HG02840 (cell line): ENCODE data around the gene EIF1B.

Experiments
- ATAC-seq: cut with Tn5 transposase; IDR thresholded peaks from one replicate; pipeline ENCODE4 v1.9.1; 2021; ENCODE audit warnings: mild to moderate bottlenecking, moderate library complexity, moderate number of reproducible peaks; ENCODE audit not compliant: unreplicated experiment, low FRiP score

EIF1B gene

DNA sequence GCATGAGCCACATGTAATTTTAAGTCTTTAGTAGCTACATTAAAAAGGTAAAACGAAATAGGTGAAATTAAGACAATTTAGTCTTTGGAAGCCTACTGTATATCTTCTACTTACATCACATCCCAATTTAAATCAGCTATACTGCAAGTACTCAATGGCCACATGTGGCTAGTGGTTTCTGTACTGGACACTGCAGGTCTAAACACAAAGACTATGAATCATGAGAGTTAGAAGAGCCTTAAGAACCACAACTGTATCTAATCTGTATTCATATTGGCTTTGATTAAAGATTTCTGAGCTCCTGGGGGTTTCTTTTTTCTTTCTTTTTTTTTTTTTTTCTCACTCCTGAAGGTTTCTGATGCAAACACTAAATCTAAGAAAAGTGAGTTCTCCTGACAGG lies 2.3 kb upstream of the EIF1B start:
- no peak for ATAC-seq

DNA sequence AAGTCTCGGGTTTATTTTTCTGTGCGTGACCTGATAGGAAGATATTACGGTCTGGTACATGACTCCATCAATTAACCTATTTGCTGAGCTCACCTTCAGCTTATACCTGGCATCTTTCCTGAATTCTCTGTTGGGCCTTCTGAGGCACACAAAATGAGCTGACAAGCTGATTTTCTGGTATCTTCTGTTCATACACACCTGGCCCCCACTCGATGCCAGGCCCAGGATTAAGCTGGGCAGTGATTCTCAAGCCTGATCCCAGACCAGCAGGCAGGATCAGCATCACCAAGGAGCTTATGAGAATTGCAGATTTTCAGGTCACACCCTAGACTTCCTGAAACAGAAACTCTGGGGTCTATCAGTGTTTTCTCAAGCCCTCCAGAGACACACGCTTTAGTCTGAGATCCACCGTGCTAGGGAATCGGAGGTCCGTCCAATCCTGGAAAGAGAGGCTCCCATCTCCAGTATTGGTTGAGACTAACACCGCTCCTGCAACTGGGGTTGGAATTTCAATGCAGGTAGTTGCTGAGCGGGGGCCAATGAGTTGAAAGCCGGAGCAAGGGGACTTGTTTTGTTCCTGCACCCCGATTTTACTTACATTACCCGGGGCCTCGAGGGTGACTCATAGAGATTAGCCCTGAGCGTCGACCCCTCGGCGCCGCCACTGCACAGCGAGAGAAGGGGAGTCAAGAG lies 636 bp upstream of the EIF1B start:
- no peak for ATAC-seq

DNA sequence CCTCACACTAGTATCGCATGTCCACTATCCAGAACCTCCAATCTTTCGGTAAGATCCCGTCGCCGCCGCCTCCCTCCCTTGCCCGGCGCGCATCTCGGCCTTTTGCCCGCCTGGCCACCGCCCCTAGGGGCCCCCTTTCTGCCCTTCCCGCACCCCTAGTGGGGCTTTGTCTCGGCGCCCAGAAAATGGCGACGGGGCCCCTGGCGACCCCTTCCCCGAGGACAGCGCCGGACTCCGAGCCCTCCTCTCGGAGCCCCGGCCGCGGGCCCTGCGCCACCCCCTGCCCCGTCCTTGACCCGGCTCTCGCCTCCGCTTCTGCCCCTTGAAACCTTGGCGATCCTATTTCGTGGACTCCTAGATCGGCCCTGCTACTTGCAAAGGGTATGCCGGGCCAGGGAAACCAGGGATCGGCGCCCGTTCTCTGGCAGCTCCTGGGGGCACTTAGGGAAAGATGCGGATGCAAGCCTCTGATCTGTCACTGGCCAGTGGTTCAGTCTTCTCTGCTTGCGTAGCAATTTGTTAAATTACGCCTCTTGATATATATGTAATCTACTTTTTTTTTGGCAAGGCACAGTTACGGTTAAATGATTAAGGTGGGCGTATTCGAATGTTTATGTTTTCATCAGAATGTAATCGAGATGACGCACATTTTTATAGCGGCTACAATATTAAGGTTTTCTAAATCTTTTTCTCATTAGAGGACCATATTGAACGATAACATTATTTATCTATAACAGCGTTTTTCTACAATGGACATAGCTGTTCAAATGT lies 603 bp downstream of the EIF1B start:
- ATAC-seq = peak; percentile 30

DNA sequence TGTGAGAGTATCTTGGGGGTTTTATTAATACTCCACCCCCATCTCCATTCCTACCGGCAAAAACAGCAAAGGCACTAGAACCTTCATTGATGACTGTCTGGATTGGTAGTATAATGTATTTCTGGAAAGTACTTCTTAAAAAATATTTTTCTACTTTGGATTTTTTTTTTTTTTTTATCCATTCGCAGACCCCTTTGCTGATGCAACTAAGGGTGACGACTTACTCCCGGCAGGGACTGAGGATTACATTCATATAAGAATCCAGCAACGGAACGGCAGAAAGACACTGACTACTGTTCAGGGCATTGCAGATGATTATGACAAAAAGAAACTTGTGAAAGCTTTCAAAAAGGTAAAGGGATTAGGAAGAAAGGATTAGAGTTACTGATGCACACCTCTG lies 1.2 kb downstream of the EIF1B start:
- ATAC-seq = no peak

DNA sequence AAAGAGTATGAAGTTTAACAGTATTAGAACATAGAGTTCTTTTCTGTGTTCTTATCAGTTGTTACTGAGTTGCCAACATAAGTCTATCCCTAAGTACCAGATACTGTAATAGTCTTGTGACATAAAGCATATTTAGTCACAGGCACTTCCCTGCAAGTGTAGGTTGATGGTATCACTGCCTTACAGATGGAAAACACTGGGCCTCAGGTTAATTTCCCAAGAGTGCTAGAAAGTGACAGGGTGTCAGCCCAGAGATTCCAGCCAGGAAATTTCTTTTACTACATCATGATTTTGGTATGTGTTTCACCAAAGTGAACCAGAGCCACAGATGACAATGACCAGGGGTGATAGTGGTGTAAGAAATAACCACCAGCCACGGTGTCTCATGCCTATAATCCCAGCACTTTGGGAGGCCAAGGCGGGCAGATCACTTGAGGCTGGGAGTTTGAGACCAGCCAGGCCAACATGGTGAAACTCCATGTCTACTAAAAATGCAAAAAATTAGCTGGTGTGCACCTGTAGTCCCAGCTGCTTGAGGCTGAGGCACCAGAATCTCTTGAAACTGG lies 3.2 kb downstream of the EIF1B start:
- no peak for ATAC-seq

DNA sequence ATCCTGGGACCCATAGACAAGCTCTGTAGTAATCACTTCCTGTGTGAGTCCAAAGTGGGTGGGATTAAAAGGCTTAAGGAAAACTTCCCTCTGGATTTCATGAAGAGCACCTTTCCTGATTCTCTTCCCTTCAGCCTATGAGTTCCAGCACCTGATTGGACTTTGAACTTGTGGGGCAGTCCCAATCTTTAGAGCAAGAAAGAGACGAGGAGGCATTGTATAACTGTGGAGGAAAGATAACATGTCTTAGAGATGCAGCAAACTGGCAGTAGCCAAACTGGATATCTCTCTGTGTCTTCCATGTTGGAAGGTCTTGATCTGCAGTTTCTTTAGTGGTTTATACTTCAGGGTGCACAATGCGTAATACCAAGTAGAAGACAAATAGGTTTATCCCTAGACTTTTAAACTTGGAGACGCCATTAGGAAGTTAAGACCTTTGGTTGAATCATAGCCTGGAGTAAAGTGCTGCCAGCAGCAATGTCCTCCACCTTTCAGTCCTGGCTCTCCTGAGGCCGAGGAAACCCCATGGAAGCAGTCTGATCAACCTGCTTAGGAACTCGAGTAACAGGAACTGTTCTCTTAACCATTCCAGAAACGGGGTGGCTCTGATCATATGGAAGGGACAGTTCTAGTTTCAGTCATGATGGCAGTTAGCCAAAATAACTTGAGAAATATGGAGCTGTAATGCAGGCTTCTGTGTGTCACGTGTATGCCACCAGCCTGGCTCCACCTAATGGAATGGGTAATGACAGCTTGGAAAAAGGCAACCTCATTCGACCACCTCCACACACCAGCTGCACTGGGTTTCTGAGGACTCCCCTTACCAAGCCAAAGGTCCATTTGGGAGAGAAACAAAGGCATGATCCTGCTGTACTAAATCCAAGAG lies 4.7 kb downstream of the EIF1B start:
- no peak for ATAC-seq

DNA sequence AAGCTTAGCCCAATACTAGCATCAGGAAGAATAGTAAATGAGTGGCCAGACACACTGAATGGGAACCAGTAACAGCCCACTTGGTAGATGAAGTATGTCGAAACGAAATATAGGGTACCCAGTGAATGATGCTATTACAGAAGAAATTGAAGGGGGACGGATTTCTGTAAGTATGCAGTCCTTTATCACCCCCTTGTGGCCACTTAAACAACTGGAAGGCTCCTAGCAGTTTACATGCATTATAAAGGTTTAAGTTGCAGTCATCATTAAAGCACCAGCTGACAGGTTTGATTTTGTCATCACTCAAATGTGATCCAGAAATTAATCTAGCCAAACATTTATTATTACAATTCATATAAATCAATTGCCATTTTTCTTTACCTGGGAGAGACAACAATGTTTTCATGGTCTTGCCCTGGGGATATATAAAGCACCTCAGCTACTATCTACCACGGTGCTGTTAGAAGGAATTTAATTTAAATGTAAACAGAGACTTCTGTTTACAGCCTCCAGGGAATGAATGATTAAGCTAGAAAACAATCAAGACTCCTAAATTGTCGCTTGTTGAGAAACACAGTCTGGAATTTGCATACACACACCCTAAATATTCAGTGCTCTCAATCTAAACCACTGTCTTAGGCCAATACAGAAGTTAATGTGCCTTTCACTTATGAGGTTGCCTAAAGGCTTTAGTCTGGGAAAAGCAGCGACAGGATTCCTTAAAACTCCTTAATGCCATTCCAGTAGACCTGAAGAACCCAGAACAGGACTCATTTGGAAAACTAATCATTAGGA lies 7.8 kb downstream of the EIF1B start:
- ATAC-seq = peak; percentile 67

DNA sequence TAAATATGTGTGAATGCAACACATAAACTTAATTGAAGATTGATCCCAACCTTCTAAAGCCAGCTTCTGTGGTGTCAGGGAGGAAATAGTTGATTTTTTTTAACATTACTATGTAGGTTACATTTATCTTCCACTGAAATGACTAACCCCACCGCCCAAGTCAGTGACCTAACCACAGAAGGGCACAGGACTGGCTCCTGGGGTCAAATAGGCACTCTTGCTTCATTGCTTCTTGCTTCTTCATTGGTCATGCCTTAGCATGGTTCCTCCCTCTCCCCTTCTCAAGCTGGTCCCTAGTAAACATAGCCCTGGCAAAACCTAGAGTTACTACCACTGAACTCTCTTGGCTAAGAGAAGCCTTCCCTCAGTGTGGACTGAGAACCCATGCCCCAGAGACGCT lies 12.3 kb downstream of the EIF1B start:
- ATAC-seq = no peak

DNA sequence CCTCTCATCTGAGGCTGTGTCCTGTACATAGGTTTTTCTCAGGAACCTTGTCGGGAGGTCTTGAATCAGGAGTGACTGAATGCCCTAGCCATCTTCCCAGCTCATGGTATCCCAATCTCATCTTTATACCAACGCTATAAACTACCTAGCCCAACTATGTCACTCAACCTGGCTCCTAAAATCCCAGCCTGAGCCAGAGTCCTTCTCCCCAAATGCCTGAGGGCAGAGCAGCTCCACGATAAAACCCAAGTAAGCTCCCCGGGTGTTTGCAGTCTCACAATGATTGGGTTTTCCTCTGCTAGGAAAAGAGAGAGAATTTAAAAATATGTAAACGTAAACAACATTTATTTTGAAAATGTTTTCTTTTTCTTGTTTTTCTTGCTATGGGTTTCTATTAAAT lies 14.4 kb downstream of the EIF1B start:
- ATAC-seq = no peak

DNA sequence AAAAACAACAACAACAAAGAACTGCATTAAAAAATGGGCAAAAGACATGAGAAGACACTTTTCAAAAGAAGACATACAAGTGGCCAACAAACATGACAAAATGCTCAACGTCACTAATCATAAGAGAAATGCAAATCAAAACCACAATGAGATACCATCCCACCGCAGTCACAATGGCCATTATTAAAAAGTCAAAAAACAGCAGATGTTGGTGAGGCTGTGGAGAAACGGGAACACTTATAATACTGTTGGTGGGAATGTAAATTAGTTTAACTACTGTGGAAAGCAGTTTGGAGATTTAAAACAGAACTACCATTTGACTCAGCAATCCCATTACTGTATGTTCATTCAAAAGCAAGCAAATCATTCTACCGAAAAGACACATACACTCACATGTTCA lies 15.1 kb downstream of the EIF1B start:
- ATAC-seq = no peak

DNA sequence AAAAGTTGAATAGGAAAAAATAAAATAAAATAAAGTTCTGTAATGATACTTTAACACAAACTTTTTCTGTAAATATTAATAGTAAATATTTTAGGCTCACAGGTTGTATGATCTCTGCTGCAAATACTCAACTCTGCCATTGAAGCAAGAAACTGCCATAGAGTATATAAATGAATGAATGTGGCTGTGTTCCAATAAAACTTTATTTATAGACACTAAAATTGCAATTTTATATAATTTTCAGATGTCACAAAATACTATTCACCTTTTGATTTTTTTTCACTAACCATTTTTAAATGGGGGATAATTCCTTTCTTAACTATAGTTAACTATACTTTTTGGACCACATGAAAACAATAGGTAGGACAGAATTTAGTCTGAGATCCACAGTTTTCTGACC lies 16.0 kb downstream of the EIF1B start:
- ATAC-seq = no peak

DNA sequence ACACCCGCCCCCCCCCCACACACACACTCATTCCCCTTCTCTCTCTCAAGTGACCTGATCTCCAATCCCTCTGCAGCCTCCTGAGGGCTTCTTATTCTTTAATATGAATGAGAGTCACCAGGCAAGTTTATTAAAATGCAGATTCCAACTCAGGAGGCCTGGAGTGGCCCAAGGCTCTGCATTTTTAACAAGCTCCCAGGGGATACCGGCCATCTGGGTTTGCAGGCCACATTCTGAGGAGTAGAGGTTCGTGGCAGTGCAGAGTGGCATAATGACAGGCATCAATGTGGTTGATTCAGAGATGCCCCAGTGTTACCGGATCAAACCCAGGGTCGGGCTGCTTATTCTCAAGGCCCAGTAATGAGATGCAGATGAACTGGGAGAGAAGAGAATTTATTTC lies 18.9 kb downstream of the EIF1B start:
- no peak for ATAC-seq

DNA sequence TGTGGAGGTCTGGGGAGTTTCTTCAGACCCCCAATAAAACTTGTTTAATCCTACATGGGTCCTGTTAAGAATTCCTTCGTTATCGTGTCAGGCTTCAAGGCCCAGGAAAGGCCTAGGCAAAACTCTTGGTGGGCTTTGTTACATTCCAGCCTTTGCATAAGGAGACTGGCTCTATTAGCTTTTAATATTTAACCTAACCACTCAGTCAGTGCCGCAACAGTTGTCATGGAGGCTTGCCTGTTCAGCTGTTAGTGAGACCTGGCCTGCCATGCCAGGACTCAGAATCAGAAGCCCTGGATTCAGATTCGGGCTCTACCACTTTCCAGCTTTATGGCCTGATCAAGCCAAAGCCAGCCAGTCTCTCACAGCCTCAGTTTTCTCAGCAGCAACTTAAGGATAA lies 19.6 kb downstream of the EIF1B start:
- no peak for ATAC-seq

DNA sequence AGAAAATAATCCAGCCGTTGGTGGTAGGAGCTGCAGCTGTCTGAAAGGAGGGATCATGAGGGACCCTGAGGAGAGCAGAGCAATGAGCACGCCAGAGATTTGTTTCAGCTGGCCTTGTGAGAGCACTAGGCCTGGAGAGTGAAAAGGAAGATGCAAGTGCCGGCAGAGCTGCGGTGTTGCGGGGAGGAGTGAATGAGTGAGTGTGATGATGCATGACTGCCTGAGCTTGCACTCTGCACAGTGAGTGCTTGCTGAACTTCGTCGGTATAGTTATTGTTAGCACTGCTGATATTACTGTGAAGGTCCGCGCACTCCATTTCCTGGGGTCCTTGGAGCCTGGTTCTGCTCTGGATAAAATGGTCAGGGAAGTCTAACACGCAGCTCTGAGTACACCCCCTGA lies 23.2 kb downstream of the EIF1B start:
- ATAC-seq = no peak

DNA sequence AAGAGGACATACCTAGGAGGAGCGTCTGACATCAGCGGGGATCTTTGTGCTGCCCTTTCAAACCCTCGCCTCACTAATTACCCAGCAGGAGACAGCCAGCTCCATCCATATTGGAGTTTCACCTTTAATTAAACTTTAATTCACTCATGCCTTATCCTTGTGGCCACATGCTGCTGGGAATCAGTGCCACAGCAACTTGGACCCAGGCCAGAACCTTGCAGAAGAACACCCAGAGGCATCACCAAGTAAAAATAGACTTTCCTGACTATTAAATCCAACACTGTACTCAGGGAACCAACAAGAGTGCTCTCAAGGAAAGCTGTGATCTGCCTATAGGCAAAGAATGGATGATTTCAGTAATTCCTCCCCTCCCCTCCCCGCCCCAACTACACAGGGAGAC lies 23.9 kb downstream of the EIF1B start:
- no peak for ATAC-seq

DNA sequence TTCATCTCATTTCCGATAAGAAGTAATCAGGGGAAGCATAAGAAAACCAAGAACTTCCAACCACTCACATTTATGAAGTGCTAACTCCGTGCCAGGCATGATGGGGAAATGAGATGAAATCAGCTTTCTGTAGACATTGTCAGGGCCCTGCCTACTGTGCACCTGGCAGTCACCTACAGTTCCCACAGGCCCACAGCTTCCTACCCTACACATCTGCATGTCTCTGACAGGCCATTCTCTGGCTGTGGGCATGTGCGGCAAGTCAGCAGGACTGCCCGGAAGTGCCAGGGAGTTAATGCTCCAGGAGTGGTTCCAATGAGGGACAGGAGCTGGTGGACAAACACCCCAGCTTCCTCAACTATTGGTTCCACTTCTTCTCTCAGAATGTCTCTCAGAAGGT lies 24.3 kb downstream of the EIF1B start:
- ATAC-seq = no peak

DNA sequence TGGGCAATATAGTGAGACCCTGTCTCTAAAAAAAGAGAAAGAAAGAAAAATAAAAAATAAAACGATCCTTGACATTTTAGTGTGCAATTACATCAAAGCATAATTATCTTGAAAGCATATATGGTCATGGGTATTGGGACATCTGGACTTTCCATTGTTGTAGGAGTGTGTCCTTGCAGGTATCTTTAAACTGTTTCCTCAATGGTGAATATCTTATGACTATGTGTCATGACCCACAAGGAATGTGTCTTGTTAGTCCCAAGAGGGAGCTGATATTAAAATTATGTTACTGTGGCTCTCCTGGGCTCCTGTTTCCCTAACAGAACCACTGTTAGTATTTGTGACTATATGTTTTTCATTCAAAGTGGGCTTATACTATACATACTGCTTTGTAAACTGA lies 26.6 kb downstream of the EIF1B start:
- ATAC-seq = no peak

DNA sequence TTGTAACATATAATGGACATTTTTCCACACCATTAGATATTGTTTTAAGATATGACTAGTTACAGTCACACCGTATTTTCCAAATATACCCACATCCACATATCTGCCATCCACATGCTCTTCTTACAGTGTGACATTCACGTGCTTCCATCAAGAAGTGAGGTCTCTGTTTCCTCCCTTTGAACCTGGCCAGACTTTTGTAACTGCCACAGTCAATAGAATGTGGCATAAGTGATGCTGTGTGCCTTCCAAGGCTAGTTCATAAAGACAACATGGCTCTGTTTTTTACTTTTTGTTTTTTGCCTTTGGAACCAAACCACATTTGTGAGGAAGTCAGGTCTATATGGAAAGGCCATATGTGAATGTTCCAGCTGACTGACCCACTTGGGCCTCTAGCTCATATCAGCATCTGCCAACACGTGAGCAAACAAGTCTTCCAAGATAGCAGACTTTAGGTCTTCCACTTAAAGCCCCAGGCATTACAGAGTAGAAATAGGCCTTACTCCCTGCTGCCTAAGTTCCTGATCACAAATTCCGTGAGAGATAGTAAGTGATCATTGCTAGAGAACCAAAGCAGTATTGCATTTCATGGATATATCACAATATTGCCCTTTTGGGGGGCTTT lies 27.1 kb downstream of the EIF1B start:
- no peak for ATAC-seq
